Prostate gland (tissue), 2 donors: ENCODE results near the gene ACTR2.

Source experiments
- POLR2A ChIP-seq: fragments of 450-650 bp; IDR thresholded peaks from one replicate; pipeline ENCODE4 v1.6.1; 2016; ENCODE audit warnings: antibody characterized with exemption, mild to moderate bottlenecking
- TF ChIP-seq, protein P1 (sequence below), 4 experiments: fragments of 200-600 bp in 2 of 4; fragments of 450-650 bp in 2 of 4; sonication (generic) in 2 of 4; IDR thresholded peaks; 1 replicate in 3 of 4; 2 replicates in 1 of 4; pipeline ENCODE4 v1.5.1; 2016 to 2019; ENCODE audit warnings: antibody characterized with exemption in 4 of 4, mild to moderate bottlenecking in 2 of 4, moderate library complexity in 2 of 4

DNA sequence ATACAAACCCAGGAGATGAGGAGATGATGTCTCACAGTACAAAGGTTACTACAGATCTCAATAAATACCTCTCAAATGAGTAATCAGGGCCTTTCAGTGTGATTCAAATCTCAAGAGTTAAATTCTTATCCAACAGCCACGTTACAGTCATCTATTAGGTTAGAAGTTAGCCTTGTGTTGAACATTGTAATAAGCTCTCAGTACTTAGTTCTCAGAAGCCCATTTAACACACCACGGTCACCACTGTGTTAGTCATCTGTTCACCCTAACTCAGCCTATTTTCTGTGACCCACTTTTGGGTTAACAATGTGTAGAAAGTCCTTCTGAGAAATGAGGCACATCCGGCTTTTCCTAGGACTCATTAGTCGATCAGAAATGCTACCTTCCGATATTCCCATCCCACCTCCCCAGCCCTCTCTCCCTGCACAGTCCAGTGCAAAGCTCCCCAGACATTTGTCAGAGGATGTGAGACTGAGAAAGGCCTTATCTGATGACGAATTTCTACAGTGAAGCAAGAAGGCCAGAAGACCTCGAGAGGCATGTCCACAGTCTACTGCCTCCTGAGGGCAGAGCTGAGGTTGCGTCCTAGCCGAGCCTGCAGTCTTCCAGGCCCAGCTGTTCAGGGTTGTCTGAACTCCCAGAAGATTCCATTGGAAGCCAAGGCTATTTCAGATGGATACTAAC, 92.6 kb downstream of the ACTR2 start:
- TF ChIP-seq, protein P1, sequence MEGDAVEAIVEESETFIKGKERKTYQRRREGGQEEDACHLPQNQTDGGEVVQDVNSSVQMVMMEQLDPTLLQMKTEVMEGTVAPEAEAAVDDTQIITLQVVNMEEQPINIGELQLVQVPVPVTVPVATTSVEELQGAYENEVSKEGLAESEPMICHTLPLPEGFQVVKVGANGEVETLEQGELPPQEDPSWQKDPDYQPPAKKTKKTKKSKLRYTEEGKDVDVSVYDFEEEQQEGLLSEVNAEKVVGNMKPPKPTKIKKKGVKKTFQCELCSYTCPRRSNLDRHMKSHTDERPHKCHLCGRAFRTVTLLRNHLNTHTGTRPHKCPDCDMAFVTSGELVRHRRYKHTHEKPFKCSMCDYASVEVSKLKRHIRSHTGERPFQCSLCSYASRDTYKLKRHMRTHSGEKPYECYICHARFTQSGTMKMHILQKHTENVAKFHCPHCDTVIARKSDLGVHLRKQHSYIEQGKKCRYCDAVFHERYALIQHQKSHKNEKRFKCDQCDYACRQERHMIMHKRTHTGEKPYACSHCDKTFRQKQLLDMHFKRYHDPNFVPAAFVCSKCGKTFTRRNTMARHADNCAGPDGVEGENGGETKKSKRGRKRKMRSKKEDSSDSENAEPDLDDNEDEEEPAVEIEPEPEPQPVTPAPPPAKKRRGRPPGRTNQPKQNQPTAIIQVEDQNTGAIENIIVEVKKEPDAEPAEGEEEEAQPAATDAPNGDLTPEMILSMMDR (IDR thresholded peaks at IDR 0.05) = no peak
- no peak for TF ChIP-seq POLR2A
